Stimulated activated naive B cell treated with anti-CD40 and anti-IgM and Interleukin-4, amounts not matched to agents 10 μg/mL and 1 μg/mL and 100 μg/mL, for 72 hours (primary cell): ENCODE measurements around the gene MISP3.
A peak's percentile ranks its signal among the peaks of the same experiment; 100 is the strongest.
"Not testable (repeated sequence)": the region's sequence is repeated elsewhere in the genome, so short reads cannot be mapped to it uniquely, and the experiment has no call there.

ENCODE experiments used
- ATAC-seq, 2 donors: fragments of 150-1000 bp; cut with Tn5 transposase; replicated peaks; 2 replicates each; pipeline ENCODE4 v1.10.0; 2021; ENCODE audit warnings: moderate library complexity in 1 of 2
- DNase-seq: peaks from one replicate; pipeline ENCODE4 v3.0.0; 2021
- H3K27ac Mint-ChIP-seq: one replicate; pipeline ENCODE4 v1.8.0; 2022; ENCODE audit warnings: mild to moderate bottlenecking, mixed read lengths
- H3K27me3 Mint-ChIP-seq, 2 donors: one replicate each; pipeline ENCODE4 v1.8.0; 2022; ENCODE audit warnings: mixed read lengths in 2 of 2
- H3K36me3 Mint-ChIP-seq, 2 donors: one replicate each; pipeline ENCODE4 v1.8.0; 2022; ENCODE audit warnings: mixed read lengths in 2 of 2, mild to moderate bottlenecking in 1 of 2
- H3K4me1 Mint-ChIP-seq, 2 donors: one replicate each; pipeline ENCODE4 v1.8.0; 2022; ENCODE audit warnings: mixed read lengths in 2 of 2, mild to moderate bottlenecking in 1 of 2
- H3K4me3 Mint-ChIP-seq, 2 donors: one replicate each; pipeline ENCODE4 v1.8.0; 2022; ENCODE audit warnings: mild to moderate bottlenecking in 2 of 2, mixed read lengths in 2 of 2, moderate library complexity in 1 of 2
- H3K9me3 Mint-ChIP-seq, 2 donors: one replicate each; pipeline ENCODE4 v1.8.0; 2022; ENCODE audit warnings: mixed read lengths in 2 of 2, mild to moderate bottlenecking in 1 of 2

The MISP3 gene

GRCh38 chr19:14072535-14073260 lies at the start of gene MISP3:
Gene MISP3 (plus strand): TSS chr19:14072786. CDS start chr19:14073310, 524 bp downstream.
- peaks cover 3 to 7% of the 10 kb centered on the region in 2 donors for H3K27me3 Mint-ChIP-seq

GRCh38 chr19:14023404-14024235 lies 49.0 kb upstream of the MISP3 start:
- ATAC-seq, result peak; percentile 63 to 69
- H3K27ac Mint-ChIP-seq, result peak overlapping the region; percentile 81
- DNase-seq, result no peak
- no peak overlapping the region for H3K4me3 Mint-ChIP-seq
- no peaks in the 10 kb centered on the region for H3K36me3 Mint-ChIP-seq
- no peaks in the 10 kb centered on the region for H3K27me3 Mint-ChIP-seq
- H3K4me1 Mint-ChIP-seq, result peaks cover 20 to 34% of the 10 kb centered on the region in 2 donors
- no peaks in the 10 kb centered on the region for H3K9me3 Mint-ChIP-seq

More at GRCh38 chr19:14072535-14073260, at the start of gene MISP3:
- peaks cover 12 to 24% of the 10 kb centered on the region in 2 donors for H3K4me1 Mint-ChIP-seq
- ATAC-seq (peak; percentile 13 to 14), DNase-seq (no peak)
- H3K27ac Mint-ChIP-seq, result peak within 1 kb of the TSS; percentile 56
- peak within 1 kb of the TSS; percentile 86 to 88 for H3K4me3 Mint-ChIP-seq
- no peaks in the 10 kb centered on the region for H3K36me3 Mint-ChIP-seq
- H3K9me3 Mint-ChIP-seq, result no peaks in the 10 kb centered on the region

- not testable (repeated sequence) for H3K27me3 Mint-ChIP-seq, H3K4me3 Mint-ChIP-seq, H3K9me3 Mint-ChIP-seq, H3K27ac Mint-ChIP-seq, H3K36me3 Mint-ChIP-seq, ATAC-seq, DNase-seq
- H3K4me1 Mint-ChIP-seq, result peaks cover 23 to 39% of the 10 kb centered on the region in 2 donors
Measured at GRCh38 chr19:14026652-14027192, 45.9 kb upstream of the MISP3 start.

- ATAC-seq (no peak), DNase-seq (no peak)
- Mint-ChIP-seq H3K9me3 (no peaks in the 10 kb centered on the region), H3K27ac (no peak within 1 kb of the TSS), H3K27me3 (no peaks in the 10 kb centered on the region), H3K4me3 (no peak within 1 kb of the TSS), H3K4me1 (peaks cover 28 to 44% of the 10 kb centered on the region in 2 donors), H3K36me3 (peaks cover 0 to 1% of the 10 kb centered on the region in 2 donors)
Measured at GRCh38 chr19:14027856-14028450, 44.6 kb upstream of the MISP3 start, which contains the start of gene RLN3. Gene RLN3 (plus strand): TSS chr19:14028148. CDS start chr19:14028205, 57 bp downstream.

GRCh38 chr19:14028901-14029300 lies 43.7 kb upstream of the MISP3 start:
- Mint-ChIP-seq H3K4me1 (peaks cover 23 to 39% of the 10 kb centered on the region in 2 donors), H3K27me3 (no peaks in the 10 kb centered on the region), H3K36me3 (peaks cover under 1 to 1% of the 10 kb centered on the region in 2 donors), H3K9me3 (no peaks in the 10 kb centered on the region), H3K4me3 (no peak overlapping the region), H3K27ac (no peak overlapping the region)
- ATAC-seq (no peak), DNase-seq (no peak)

- Mint-ChIP-seq H3K36me3 (peaks cover 3 to 5% of the 10 kb centered on the region in 2 donors), H3K4me1 (peaks cover 25 to 41% of the 10 kb centered on the region in 2 donors), H3K4me3 (peak overlapping the region; percentile 94 to 97), H3K9me3 (no peaks in the 10 kb centered on the region), H3K27me3 (no peaks in the 10 kb centered on the region), H3K27ac (peak overlapping the region; percentile 94)
- DNase-seq, result no peak
- no peak for ATAC-seq
Measured at GRCh38 chr19:14030997-14031718, 41.4 kb upstream of the MISP3 start.

- Mint-ChIP-seq H3K9me3 (no peaks in the 10 kb centered on the region), H3K36me3 (peaks cover 3 to 7% of the 10 kb centered on the region in 2 donors), H3K4me1 (peaks cover 25 to 41% of the 10 kb centered on the region in 2 donors), H3K27ac (peak within 1 kb of the TSS; percentile 94), H3K27me3 (no peaks in the 10 kb centered on the region), H3K4me3 (peak within 1 kb of the TSS; percentile 94 to 97)
- ATAC-seq, result peak; percentile 79 to 82
- DNase-seq, result peak; percentile 68
Measured at GRCh38 chr19:14031719-14032480, 40.7 kb upstream of the MISP3 start, which contains the start of gene IL27RA. Gene IL27RA (plus strand): TSS chr19:14031762. CDS start chr19:14031873, 111 bp downstream.

GRCh38 chr19:14033946-14034345 lies 38.6 kb upstream of the MISP3 start:
- H3K36me3 Mint-ChIP-seq, result peaks cover 9 to 21% of the 10 kb centered on the region in 2 donors
- peaks cover 15 to 27% of the 10 kb centered on the region in 2 donors for H3K4me1 Mint-ChIP-seq
- no peaks in the 10 kb centered on the region for H3K27me3 Mint-ChIP-seq
- no peaks in the 10 kb centered on the region for H3K9me3 Mint-ChIP-seq
- no peak for DNase-seq
- no peak for ATAC-seq
- peak overlapping the region; percentile 14 for H3K27ac Mint-ChIP-seq
- no peak overlapping the region for H3K4me3 Mint-ChIP-seq

- H3K27ac Mint-ChIP-seq, DNase-seq, H3K4me3 Mint-ChIP-seq, ATAC-seq, H3K27me3 Mint-ChIP-seq, H3K9me3 Mint-ChIP-seq: not testable (repeated sequence)
- Mint-ChIP-seq H3K4me1 (peaks cover 13 to 24% of the 10 kb centered on the region in 2 donors), H3K36me3 (peaks cover 12 to 30% of the 10 kb centered on the region in 2 donors)
Measured at GRCh38 chr19:14035159-14035558, 37.4 kb upstream of the MISP3 start.

- Mint-ChIP-seq H3K27me3 (no peaks in the 10 kb centered on the region), H3K4me3 (no peak overlapping the region), H3K9me3 (no peaks in the 10 kb centered on the region), H3K27ac (no peak overlapping the region), H3K4me1 (peaks cover 13 to 24% of the 10 kb centered on the region in 2 donors), H3K36me3 (peaks cover 12 to 30% of the 10 kb centered on the region in 2 donors)
- DNase-seq, result no peak
- no peak for ATAC-seq
Measured at GRCh38 chr19:14035706-14036105, 36.9 kb upstream of the MISP3 start.

- no peaks in the 10 kb centered on the region for H3K9me3 Mint-ChIP-seq
- peaks cover 12 to 14% of the 10 kb centered on the region in 2 donors for H3K4me1 Mint-ChIP-seq
- no peak overlapping the region for H3K27ac Mint-ChIP-seq
- H3K4me3 Mint-ChIP-seq, result no peak overlapping the region
- H3K36me3 Mint-ChIP-seq, result peaks cover 16 to 38% of the 10 kb centered on the region in 2 donors
- no peak for ATAC-seq
- no peak for DNase-seq
- no peaks in the 10 kb centered on the region for H3K27me3 Mint-ChIP-seq
Measured at GRCh38 chr19:14039181-14039580, 33.4 kb upstream of the MISP3 start.

- peak; percentile 67 to 76 for ATAC-seq
- not testable (repeated sequence) for H3K4me3 Mint-ChIP-seq, H3K9me3 Mint-ChIP-seq, DNase-seq, H3K27me3 Mint-ChIP-seq
- Mint-ChIP-seq H3K4me1 (peaks cover 12 to 19% of the 10 kb centered on the region in 2 donors), H3K36me3 (peaks cover 20 to 39% of the 10 kb centered on the region in 2 donors), H3K27ac (peak overlapping the region; percentile 89)
Measured at GRCh38 chr19:14042659-14043608, 29.7 kb upstream of the MISP3 start.
